Measurements from ENCODE around the gene ATP23. TPM values are rescaled to one million over a fixed set of nuclear protein-coding genes. Genes with fewer than 3 reads are reported as not detected.

Gene ATP23
- total and polyA plus RNA-seq, 10 of the 15 experiments (the other 5 are each of a cell fraction or from before 2014, with no cell fraction given), result 1.6 to 28.1 (median 15.1) TPM

GRCh38 chr12:57941165-57941894 is at the start of gene ATP23 (continued):
- TF ChIP-seq SMAD1 (IDR thresholded peaks at IDR 0.05; ENCODE audit: low read depth, partially characterized antibody) (peak; percentile 63), PAX5 (IDR thresholded peaks at IDR 0.05; ENCODE audit: borderline replicate concordance, low read depth, low read length) (0 out of 2 replicates have a peak, but pooled peaks have one; percentile 16), TCF3 (IDR thresholded peaks at IDR 0.05; ENCODE audit: borderline replicate concordance, insufficient read depth, low read depth, low read length) (peak; percentile 65; the same call in 1 of the 2 replicates), SPI1 (IDR thresholded peaks at IDR 0.05; ENCODE audit: borderline replicate concordance, insufficient read depth, low read depth, low read length) (no peak), EZH2 (IDR thresholded peaks at IDR 0.05; ENCODE audit: borderline replicate concordance, control insufficient read depth, low read depth, low read length) (no peak), RAD51 (IDR thresholded peaks at IDR 0.05) (no peak), CHD1 (IDR thresholded peaks at IDR 0.05; ENCODE audit: low read depth, low read length) (no peak; the same call in 1 of the 2 replicates), CHD4 (IDR thresholded peaks at IDR 0.05) (no peak), ETV6 (conservative IDR thresholded peaks at IDR 0.05 in 1 of 2, IDR thresholded peaks at IDR 0.05 in 1 of 2; ENCODE audit: borderline replicate concordance in 1 of 2, low read depth in 1 of 2) (no peak), MXI1 (IDR thresholded peaks at IDR 0.05; ENCODE audit: low read depth, low read length) (peak; percentile 38; the same call in 1 of the 2 replicates), ZNF217 (IDR thresholded peaks at IDR 0.05) (no peak), WRNIP1 (IDR thresholded peaks at IDR 0.05; ENCODE audit: borderline replicate concordance, low read depth, low read length) (0 out of 2 replicates have a peak, but pooled peaks have one; percentile 47), IKZF2 (IDR thresholded peaks at IDR 0.05) (peak; percentile 36 to 58; a peak in 2 of 4 replicates), DPF2 (IDR thresholded peaks at IDR 0.05) (0 out of 2 replicates have a peak, but pooled peaks have one; percentile 11), NR2C1 (IDR thresholded peaks at IDR 0.05) (peak; percentile 21; the same call in 1 of the 2 replicates), STAT3 (IDR thresholded peaks at IDR 0.05; ENCODE audit: low read depth, low read length) (no peak), ATF7 (IDR thresholded peaks at IDR 0.05; ENCODE audit: low read depth) (no peak), LARP7 (IDR thresholded peaks at IDR 0.05) (no peak; the same call in 1 of the 2 replicates), KAT2A (conservative IDR thresholded peaks at IDR 0.05; ENCODE audit: control insufficient read depth, low read depth, low read length) (no peak), MEF2B (IDR thresholded peaks at IDR 0.05; ENCODE audit: partially characterized antibody, poor library complexity, severe bottlenecking) (no peak), NRF1 (conservative IDR thresholded peaks at IDR 0.05; ENCODE audit: low read depth, low read length) (no peak), KLF5 (IDR thresholded peaks at IDR 0.05; ENCODE audit: partially characterized antibody) (no peak), E2F8 (IDR thresholded peaks at IDR 0.05; ENCODE audit: low read depth, partially characterized antibody) (no peak), RFX5 (IDR thresholded peaks at IDR 0.05; ENCODE audit: low read depth, low read length) (no peak)
- TF ChIP-seq, protein P1, sequence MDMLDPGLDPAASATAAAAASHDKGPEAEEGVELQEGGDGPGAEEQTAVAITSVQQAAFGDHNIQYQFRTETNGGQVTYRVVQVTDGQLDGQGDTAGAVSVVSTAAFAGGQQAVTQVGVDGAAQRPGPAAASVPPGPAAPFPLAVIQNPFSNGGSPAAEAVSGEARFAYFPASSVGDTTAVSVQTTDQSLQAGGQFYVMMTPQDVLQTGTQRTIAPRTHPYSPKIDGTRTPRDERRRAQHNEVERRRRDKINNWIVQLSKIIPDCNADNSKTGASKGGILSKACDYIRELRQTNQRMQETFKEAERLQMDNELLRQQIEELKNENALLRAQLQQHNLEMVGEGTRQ (IDR thresholded peaks at IDR 0.05; ENCODE audit: borderline replicate concordance, low read depth, low read length), result no peak
